ENCODE measurements around the gene CYP1A1. TPM values are rescaled to one million over a fixed set of nuclear protein-coding genes. Genes with fewer than 3 reads are reported as not detected.

The CYP1A1 gene
- total RNA-seq, 5 donors from 2014 or later (not counting 1 experiment from before 2014, with no cell fraction given), result 0.14 to 3.3 (median 1.9) TPM; not detected in 1

DNA sequence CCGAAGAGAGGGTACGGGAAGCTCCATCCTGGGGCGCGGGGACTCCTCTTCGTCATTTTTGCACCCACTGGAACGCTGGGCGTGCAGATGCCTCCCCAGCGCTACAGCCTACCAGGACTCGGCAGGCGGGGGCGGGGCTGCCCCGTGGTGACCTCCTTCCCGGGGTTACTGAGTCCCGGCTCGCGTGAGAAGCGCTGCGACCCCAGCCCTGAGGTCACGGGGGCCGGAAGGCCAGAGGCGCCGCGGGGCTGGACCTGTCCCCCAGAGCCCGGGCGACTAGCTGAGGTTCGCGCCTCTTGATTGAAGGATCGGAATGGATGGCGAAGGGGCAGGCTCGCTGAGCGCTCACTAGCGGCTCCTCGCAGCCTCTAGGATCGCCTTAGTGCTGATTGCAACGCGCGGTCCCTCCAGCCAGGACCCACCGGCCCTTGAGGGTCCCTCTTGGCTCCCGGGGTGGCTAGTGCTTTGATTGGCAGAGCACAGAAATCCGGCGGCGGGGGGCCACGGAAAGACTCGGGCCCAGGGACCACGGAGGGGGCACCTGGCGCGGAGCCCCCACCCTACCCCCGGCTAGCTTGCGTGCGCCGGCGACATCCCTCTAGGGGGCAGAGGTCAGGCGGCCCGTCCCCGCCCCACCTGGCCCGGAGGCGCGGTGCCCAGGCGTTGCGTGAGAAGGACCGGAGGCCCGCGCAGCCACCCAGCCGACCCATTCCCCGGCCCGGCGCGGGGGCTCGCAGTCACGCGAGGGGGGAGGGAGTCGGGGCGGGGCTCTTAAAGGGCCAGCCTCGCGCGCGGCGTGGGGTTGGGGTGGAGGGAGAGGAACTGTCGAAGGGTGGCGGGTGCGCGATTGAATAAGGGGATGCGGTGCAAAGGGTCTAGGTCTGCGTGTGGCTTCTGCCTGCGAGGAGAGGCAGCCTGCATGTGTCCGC is 781 bp upstream of the CYP1A1 start:
- POLR2A ChIA-PET, result interaction anchor here in 1 of 2 donors (0.5 kb wide), 1 partner anchor 61 kb away, joined by 5 read pairs; no protein-coding TSS in a partner anchor
- H3K27ac Mint-ChIP-seq, result peak overlapping the region in 1 of 2 donors; percentile 57
- H3K4me1 ChIP-seq (ENCODE audit: control insufficient read depth in 1 of 2, extremely low read depth in 1 of 2, insufficient read depth in 2 of 2, low read length in 2 of 2), result peaks cover 3 to 15% of the 10 kb centered on the region in 2 experiments
- no peaks in the 10 kb centered on the region for H3K36me3 ChIP-seq (ENCODE audit: control insufficient read depth in 2 of 2, extremely low read depth in 1 of 2, insufficient read depth in 1 of 2, low read length in 1 of 2)
- peak in 30 of 35 experiments; percentile 4 to 69 (median 28) for DNase-seq
- H3K27me3 Mint-ChIP-seq, result peaks cover 12 to 22% of the 10 kb centered on the region in 2 donors
- H3K4me1 Mint-ChIP-seq, result peaks cover 9 to 13% (median 11%) of the 10 kb centered on the region in 3 donors
- H3K9me3 Mint-ChIP-seq, result no peaks in the 10 kb centered on the region
- 4% methylated on average over 79 of the region's 86 CpGs for WGBS (ENCODE audit: insufficient coverage)
- no peak overlapping the region for H3K27ac ChIP-seq (ENCODE audit: low read length)
- peak; percentile 70 to 78 (median 74) for ATAC-seq (replicated peaks in 1 of 4)
- no peaks in the 10 kb centered on the region for H3K9me3 ChIP-seq
- peak overlapping the region; percentile 74 for H3K4me3 ChIP-seq (ENCODE audit: control insufficient read depth in 1 of 2, extremely low read depth in 1 of 2, low read length in 1 of 2)
- H3K4me3 Mint-ChIP-seq, result peak overlapping the region; percentile 71 to 81 (median 76)
- H3K27me3 ChIP-seq (replicated peaks in 1 of 2; ENCODE audit: control insufficient read depth in 2 of 2, extremely low read depth in 1 of 2, insufficient read depth in 2 of 2, low read length in 1 of 2), result peaks cover 9 to 38% of the 10 kb centered on the region in 2 experiments
- CTCF ChIA-PET, result interaction anchor here in 1 of 2 donors (0.5 to 0.6 kb wide), 2 partner anchors 18 to 723 kb away, joined by 3 read pairs; no protein-coding TSS in a partner anchor
- no peaks in the 10 kb centered on the region for H3K36me3 Mint-ChIP-seq

DNA sequence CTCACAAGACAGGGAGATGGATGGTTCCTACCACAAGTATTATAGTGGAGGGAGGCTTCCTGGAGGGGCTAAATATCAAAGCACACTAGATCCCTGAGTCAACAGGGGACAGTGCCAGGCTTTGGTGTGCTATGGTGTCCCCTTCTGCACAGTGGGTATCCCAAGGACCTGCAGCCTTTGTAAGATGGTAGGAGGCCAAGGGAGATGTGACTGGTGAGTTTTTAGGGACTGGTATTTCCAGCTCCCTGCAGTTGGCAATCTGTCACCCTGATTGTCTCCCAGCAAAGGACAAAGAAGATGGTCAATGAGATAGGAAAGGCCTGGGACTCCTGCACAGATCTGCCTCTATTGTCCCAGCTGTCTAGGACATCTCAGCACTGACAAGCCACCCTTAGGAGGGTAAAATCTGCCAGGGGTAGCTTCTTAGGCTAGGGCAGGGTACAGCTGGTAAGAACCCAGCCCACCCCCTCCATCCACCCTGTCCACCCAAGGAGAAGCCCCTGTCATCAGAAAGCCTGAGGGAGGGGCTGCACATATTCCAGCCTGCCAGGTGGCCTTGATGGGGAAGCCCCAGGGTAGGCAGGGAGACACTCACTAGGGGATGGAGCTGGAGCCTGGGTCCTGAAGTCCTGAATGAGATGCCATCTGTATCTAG is 631 bp downstream of the CYP1A1 start:
- DNase-seq (no peak), ATAC-seq (replicated peaks in 1 of 4) (no peak)
- H3K4me3 Mint-ChIP-seq, result peak overlapping the region; percentile 71 to 81 (median 76)
- no peak overlapping the region for H3K27ac Mint-ChIP-seq
- Histone ChIP-seq H3K36me3 (ENCODE audit: control insufficient read depth in 2 of 2, extremely low read depth in 1 of 2, insufficient read depth in 1 of 2, low read length in 1 of 2) (no peaks in the 10 kb centered on the region), H3K9me3 (no peaks in the 10 kb centered on the region), H3K27me3 (replicated peaks in 1 of 2; ENCODE audit: control insufficient read depth in 2 of 2, extremely low read depth in 1 of 2, insufficient read depth in 2 of 2, low read length in 1 of 2) (peaks cover 9 to 30% of the 10 kb centered on the region in 2 experiments), H3K27ac (ENCODE audit: low read length) (no peak overlapping the region), H3K4me3 (ENCODE audit: control insufficient read depth in 1 of 2, extremely low read depth in 1 of 2, low read length in 1 of 2) (no peak overlapping the region), H3K4me1 (ENCODE audit: control insufficient read depth in 1 of 2, extremely low read depth in 1 of 2, insufficient read depth in 2 of 2, low read length in 2 of 2) (peaks cover 3 to 15% of the 10 kb centered on the region in 2 experiments)
- peaks cover 9 to 13% (median 11%) of the 10 kb centered on the region in 3 donors for H3K4me1 Mint-ChIP-seq
- CTCF ChIA-PET, result interaction anchor here in 1 of 2 donors (0.6 kb wide), 1 partner anchor 349 kb away, joined by 3 read pairs; no protein-coding TSS in a partner anchor
- peaks cover under 1 to 9% of the 10 kb centered on the region in 2 donors for H3K27me3 Mint-ChIP-seq
- no peaks in the 10 kb centered on the region for H3K36me3 Mint-ChIP-seq
- POLR2A ChIA-PET, result no interaction called here
- no peaks in the 10 kb centered on the region for H3K9me3 Mint-ChIP-seq

DNA sequence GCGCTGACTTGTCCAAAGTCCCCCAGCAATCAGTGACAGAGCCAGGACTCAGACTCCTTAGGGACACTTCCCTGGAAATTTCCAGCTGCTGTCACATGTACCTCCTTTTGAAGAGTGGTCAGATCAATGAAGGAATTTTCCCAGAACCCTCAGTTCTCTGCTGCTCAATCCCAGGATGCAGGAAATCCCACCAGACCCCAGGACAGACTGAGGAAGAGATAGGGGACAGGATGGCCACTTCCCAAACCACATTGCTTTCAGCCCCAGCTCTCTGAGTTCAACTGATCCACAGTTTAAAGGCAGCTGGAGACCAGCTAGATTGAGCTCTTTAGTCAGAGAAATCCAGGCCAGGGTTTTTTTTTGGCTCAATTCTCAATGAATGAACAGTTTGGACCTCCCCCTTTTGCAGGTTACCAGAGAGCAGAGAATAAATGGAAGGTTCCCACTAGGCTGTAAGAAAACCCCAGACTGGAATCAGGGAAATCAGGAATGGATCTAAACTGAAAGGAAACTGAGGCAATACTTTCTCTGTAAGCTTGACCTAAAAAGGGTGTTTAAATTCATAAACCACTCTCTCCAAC is 1.5 kb downstream of the CYP1A1 start:
- POLR2A ChIA-PET, result no interaction called here

DNA sequence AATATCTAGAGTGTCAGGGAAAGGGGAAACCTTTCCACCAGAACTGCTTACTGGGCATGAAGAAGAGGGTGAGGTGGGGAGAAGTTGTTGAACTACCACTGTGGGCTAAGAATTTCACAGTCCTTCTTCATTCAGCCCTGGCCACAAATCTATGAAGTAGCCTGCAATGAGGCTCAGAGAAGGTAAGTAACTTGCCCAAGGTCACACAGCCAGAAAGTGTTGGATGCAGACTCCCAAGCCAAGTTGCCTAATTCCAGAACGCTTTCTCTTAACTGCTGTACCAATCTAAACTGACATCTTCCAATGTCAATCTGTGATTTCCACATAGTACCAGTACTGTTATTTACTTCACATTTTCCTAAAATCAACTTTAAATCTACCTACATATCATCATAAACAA is 2.1 kb downstream of the CYP1A1 start:
- H3K27ac ChIP-seq (ENCODE audit: low read length), result no peak overlapping the region
- ATAC-seq (replicated peaks in 1 of 4) (no peak), DNase-seq (no peak)
- H3K36me3 Mint-ChIP-seq, result no peaks in the 10 kb centered on the region
- CTCF ChIA-PET, result no interaction called here
- H3K4me1 Mint-ChIP-seq, result peaks cover 9 to 13% (median 11%) of the 10 kb centered on the region in 3 donors
- no peaks in the 10 kb centered on the region for H3K36me3 ChIP-seq (ENCODE audit: control insufficient read depth in 2 of 2, extremely low read depth in 1 of 2, insufficient read depth in 1 of 2, low read length in 1 of 2)
- peaks cover 0 to 9% of the 10 kb centered on the region in 2 donors for H3K27me3 Mint-ChIP-seq
- POLR2A ChIA-PET, result no interaction called here
- peaks cover 3 to 15% of the 10 kb centered on the region in 2 experiments for H3K4me1 ChIP-seq (ENCODE audit: control insufficient read depth in 1 of 2, extremely low read depth in 1 of 2, insufficient read depth in 2 of 2, low read length in 2 of 2)
- H3K27ac Mint-ChIP-seq, result no peak overlapping the region
- no peak overlapping the region for H3K4me3 ChIP-seq (ENCODE audit: control insufficient read depth in 1 of 2, extremely low read depth in 1 of 2, low read length in 1 of 2)
- H3K27me3 ChIP-seq (replicated peaks in 1 of 2; ENCODE audit: control insufficient read depth in 2 of 2, extremely low read depth in 1 of 2, insufficient read depth in 2 of 2, low read length in 1 of 2), result peaks cover 9 to 28% of the 10 kb centered on the region in 2 experiments
- no peaks in the 10 kb centered on the region for H3K9me3 Mint-ChIP-seq
- no peak overlapping the region for H3K4me3 Mint-ChIP-seq
- no peaks in the 10 kb centered on the region for H3K9me3 ChIP-seq
- WGBS (ENCODE audit: insufficient coverage), result 100% methylated on average over 1 of the region's 1 CpG

More for the DNA sequence above, 1.5 kb downstream of the CYP1A1 start:
- Mint-ChIP-seq H3K27ac (no peak overlapping the region), H3K4me3 (peak overlapping the region in 1 of 3 donors; percentile 81), H3K36me3 (no peaks in the 10 kb centered on the region), H3K4me1 (peaks cover 9 to 13% (median 11%) of the 10 kb centered on the region in 3 donors), H3K9me3 (no peaks in the 10 kb centered on the region), H3K27me3 (peaks cover 0 to 9% of the 10 kb centered on the region in 2 donors)
- WGBS (ENCODE audit: insufficient coverage), result 100% methylated on average over 1 of the region's 1 CpG
- Histone ChIP-seq H3K4me3 (ENCODE audit: control insufficient read depth in 1 of 2, extremely low read depth in 1 of 2, low read length in 1 of 2) (no peak overlapping the region), H3K36me3 (ENCODE audit: control insufficient read depth in 2 of 2, extremely low read depth in 1 of 2, insufficient read depth in 1 of 2, low read length in 1 of 2) (no peaks in the 10 kb centered on the region), H3K27me3 (replicated peaks in 1 of 2; ENCODE audit: control insufficient read depth in 2 of 2, extremely low read depth in 1 of 2, insufficient read depth in 2 of 2, low read length in 1 of 2) (peaks cover 9 to 30% of the 10 kb centered on the region in 2 experiments), H3K9me3 (no peaks in the 10 kb centered on the region), H3K4me1 (ENCODE audit: control insufficient read depth in 1 of 2, extremely low read depth in 1 of 2, insufficient read depth in 2 of 2, low read length in 2 of 2) (peaks cover 3 to 15% of the 10 kb centered on the region in 2 experiments), H3K27ac (ENCODE audit: low read length) (no peak overlapping the region)
- CTCF ChIA-PET, result no interaction called here
- peak in 1 of 35 experiments; percentile 44 for DNase-seq
- ATAC-seq (replicated peaks in 1 of 4), result peak in 1 of 4 experiments; percentile 45

DNA sequence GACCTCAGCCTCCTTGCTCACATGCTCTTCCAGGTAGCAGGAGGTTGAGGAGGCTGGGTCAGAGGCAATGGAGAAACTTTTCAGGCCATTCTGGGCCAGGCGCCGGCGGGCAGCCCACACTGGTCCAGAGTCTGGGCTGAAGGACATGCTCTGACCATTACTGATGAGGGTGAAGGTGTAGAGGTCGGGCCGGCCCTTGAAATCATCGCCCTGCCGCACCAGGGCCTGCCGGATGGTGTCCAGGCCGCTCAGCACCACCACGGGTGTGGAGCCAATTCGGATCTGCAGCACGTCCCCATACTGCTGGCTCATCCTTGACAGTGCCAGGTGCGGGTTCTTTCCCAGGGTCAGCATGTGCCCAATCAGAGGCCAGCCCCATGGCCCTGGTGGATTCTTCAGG is 2.7 kb downstream of the CYP1A1 start:
- ChIA-PET CTCF (no interaction called here), POLR2A (no interaction called here)
- H3K4me3 ChIP-seq (ENCODE audit: control insufficient read depth in 1 of 2, extremely low read depth in 1 of 2, low read length in 1 of 2), result no peak overlapping the region
- 86% methylated on average over 10 of the region's 13 CpGs for WGBS (ENCODE audit: insufficient coverage)
- peaks cover 9 to 22% of the 10 kb centered on the region in 2 experiments for H3K27me3 ChIP-seq (replicated peaks in 1 of 2; ENCODE audit: control insufficient read depth in 2 of 2, extremely low read depth in 1 of 2, insufficient read depth in 2 of 2, low read length in 1 of 2)
- no peaks in the 10 kb centered on the region for H3K36me3 ChIP-seq (ENCODE audit: control insufficient read depth in 2 of 2, extremely low read depth in 1 of 2, insufficient read depth in 1 of 2, low read length in 1 of 2)
- Mint-ChIP-seq H3K27ac (no peak overlapping the region), H3K9me3 (no peaks in the 10 kb centered on the region), H3K4me1 (peaks cover 9 to 13% (median 11%) of the 10 kb centered on the region in 3 donors), H3K36me3 (no peaks in the 10 kb centered on the region), H3K27me3 (peaks cover 0 to 9% of the 10 kb centered on the region in 2 donors), H3K4me3 (no peak overlapping the region)
- no peaks in the 10 kb centered on the region for H3K9me3 ChIP-seq
- ATAC-seq (replicated peaks in 1 of 4) (no peak), DNase-seq (no peak)
- no peak overlapping the region for H3K27ac ChIP-seq (ENCODE audit: low read length)
- peaks cover 3 to 15% of the 10 kb centered on the region in 2 experiments for H3K4me1 ChIP-seq (ENCODE audit: control insufficient read depth in 1 of 2, extremely low read depth in 1 of 2, insufficient read depth in 2 of 2, low read length in 2 of 2)

DNA sequence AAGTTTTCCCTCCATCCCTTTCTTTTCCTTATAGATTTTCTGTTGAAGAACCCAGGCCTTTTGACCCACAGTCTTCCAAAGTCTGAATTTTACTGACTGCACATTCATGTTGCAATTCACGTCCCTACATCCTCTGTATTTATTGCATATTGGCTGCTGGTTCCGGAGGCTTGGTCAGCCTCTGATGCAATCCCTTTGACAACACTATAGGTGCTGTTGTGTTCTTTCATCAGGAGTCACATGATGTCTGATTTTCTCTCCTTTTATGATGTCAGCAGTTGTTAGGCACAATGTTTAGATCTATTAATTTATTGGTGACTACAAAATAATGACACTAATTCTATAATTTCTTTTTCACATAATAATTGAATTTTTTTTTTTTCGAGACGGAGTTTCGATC is 8.7 kb downstream of the CYP1A1 start:
- 90% methylated on average over 2 of the region's 5 CpGs for WGBS (ENCODE audit: insufficient coverage)
- H3K4me1 Mint-ChIP-seq, result no peaks in the 10 kb centered on the region
- H3K4me3 Mint-ChIP-seq, result no peak overlapping the region
- Histone ChIP-seq H3K27me3 (replicated peaks in 1 of 2; ENCODE audit: control insufficient read depth in 2 of 2, extremely low read depth in 1 of 2, insufficient read depth in 2 of 2, low read length in 1 of 2) (no peaks in the 10 kb centered on the region), H3K9me3 (no peaks in the 10 kb centered on the region), H3K36me3 (ENCODE audit: control insufficient read depth in 2 of 2, extremely low read depth in 1 of 2, insufficient read depth in 1 of 2, low read length in 1 of 2) (no peaks in the 10 kb centered on the region), H3K4me1 (ENCODE audit: control insufficient read depth in 1 of 2, extremely low read depth in 1 of 2, insufficient read depth in 2 of 2, low read length in 2 of 2) (no peaks in the 10 kb centered on the region), H3K27ac (ENCODE audit: low read length) (no peak overlapping the region), H3K4me3 (ENCODE audit: control insufficient read depth in 1 of 2, extremely low read depth in 1 of 2, low read length in 1 of 2) (no peak overlapping the region)
- no peak for ATAC-seq (replicated peaks in 1 of 4)
- no peak overlapping the region for H3K27ac Mint-ChIP-seq
- no peaks in the 10 kb centered on the region for H3K9me3 Mint-ChIP-seq
- H3K36me3 Mint-ChIP-seq, result no peaks in the 10 kb centered on the region
- no peaks in the 10 kb centered on the region for H3K27me3 Mint-ChIP-seq
- DNase-seq, result no peak
- ChIA-PET POLR2A (no interaction called here), CTCF (no interaction called here)
